HG03342 (cell line): ENCODE data around the gene DKK3.

Experiments used
- ATAC-seq: cut with Tn5 transposase; IDR thresholded peaks from one replicate; pipeline ENCODE4 v1.9.1; 2021; ENCODE audit warnings: mild to moderate bottlenecking, moderate library complexity; ENCODE audit not compliant: unreplicated experiment

Gene DKK3

GRCh38 chr11:11969380-11970215, 38.8 kb downstream of the DKK3 start:
- ATAC-seq: no peak

DNA sequence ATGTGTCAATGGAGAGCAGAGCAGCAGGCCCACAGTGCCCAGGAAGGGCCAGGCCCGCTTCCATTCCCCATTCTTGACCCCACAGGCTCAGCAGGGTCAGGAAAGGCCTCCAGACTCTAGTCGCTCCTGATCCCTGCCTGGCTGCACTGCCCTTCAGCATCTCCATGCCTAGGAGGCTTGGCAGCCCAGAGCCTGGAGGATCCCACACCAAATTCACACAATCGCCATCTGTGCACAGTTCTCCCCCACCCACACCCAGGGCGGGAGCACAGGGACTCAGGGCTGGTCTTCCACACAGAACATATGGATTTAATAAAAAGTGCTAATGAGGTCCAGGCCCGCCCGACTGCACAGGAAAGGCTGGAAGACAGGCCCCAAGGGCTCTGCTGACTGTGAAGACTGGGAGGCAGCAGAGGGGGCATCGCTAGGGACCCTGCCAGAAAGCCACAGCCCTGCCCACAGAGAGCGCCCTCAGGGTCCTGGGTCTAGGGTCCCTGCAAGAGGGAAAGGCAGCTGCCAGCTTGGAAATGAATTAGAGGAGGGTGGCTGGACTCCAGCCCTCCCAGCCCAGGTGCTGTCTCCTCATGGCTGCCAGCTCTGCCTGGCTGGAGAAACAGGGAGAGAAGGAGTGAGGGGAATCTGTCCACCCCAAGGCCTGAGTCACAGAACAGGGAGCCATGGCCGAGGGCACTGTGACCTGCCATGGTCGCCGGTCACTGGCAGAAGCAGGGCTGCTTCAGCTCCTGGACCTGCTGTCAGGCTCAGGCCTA, 39.7 kb downstream of the DKK3 start:
- ATAC-seq: no peak

DNA sequence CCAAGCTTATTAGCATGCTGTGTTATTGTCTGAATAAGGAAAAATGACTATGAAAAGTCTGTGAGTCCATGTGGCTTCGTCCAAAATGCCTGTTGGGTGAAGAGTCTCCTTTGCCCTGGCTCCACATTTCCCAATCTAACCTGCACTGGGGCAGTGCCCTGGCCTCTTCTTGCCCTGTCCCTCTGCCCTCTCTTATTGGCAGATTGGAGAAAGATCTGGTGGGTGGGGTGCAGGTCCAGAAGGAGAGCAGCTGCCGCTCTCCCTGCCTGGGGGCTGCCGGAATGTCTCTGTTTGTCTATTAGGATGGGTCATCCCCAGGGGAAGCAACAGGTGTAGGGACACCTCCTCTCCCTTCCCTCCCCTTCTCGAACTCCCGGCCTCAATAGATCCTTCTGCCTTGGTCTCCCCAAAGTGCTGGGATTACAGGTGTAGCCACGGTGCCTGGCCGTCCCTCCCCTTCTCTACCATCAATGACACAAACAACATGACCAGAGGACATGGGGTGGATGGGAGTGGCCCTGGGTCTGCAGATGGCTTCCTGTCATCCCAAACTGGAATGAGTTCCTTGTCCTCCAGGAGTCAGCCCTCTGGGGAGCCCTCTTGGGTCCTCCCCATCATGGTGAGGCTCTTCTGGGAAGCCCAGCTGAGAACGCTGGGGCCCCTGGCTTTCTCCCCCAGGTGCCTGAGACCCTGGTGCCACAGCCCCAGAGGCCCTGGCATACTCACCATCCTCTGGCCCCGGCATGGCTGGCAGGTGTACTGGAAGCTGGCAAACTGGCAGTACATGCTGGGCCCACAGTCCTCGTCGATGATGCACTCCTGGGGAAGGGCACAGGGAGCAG, 40.5 kb downstream of the DKK3 start:
- ATAC-seq: no peak

- ATAC-seq: peak; percentile 92
Observed at GRCh38 chr11:11966826-11967668, 41.4 kb downstream of the DKK3 start.

DNA sequence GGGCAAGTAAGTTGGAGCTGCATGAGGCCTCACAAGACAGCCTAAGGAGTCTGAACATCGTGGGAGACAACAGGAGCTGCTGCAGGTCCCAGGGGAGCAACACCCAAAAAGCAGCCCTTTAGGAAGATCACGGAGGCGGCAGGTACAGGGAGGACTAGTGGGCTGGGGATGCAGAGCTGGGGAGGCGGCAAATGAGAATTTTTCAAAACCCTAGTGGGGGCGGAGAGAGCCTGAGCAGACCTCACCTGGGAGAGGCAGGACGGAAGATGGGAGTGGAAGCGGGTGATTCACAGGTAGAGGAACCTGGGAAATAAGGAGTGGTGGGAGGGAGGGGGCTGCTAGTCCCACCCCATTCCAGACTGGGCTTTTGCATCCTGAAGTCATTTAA, 42.1 kb downstream of the DKK3 start:
- ATAC-seq: no peak

DNA sequence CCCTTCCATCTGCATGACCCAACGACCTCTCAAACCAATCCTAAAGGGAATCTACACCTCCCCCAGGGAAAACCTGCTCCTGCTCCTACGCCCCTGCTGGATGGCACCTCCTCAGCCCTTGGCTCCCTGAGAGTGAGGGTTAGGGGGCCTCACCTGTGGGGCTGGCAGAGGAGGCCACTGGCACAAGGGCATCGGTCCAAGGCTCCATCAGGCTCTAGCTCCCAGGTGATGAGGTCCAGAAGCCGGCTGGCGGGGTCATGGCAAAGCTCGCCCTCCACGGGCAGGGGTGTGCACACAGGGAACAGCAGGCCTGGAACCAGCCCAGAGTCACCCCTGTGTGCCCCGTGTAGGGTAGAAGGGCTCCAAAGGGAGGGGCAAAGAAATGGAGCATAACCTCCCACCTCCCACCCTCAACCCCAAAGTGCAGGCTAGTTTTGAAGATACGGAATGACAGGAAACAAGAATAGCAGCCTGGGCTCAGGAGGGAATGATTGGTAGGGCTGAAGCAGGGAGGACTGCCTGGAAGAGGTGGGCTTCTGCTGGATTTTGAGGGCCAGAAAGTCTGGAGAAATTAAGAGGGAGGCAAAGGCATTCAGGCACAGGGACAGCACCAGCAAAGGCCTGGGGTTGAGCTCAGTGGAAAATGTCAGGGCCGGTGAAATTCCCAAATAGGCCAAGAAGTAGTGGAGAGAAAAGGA, 42.6 kb downstream of the DKK3 start:
- no peak for ATAC-seq

- no peak for ATAC-seq
Observed at GRCh38 chr11:11965192-11965591, 43.2 kb downstream of the DKK3 start.

GRCh38 chr11:11964774-11965150, 43.7 kb downstream of the DKK3 start:
- no peak for ATAC-seq

DNA sequence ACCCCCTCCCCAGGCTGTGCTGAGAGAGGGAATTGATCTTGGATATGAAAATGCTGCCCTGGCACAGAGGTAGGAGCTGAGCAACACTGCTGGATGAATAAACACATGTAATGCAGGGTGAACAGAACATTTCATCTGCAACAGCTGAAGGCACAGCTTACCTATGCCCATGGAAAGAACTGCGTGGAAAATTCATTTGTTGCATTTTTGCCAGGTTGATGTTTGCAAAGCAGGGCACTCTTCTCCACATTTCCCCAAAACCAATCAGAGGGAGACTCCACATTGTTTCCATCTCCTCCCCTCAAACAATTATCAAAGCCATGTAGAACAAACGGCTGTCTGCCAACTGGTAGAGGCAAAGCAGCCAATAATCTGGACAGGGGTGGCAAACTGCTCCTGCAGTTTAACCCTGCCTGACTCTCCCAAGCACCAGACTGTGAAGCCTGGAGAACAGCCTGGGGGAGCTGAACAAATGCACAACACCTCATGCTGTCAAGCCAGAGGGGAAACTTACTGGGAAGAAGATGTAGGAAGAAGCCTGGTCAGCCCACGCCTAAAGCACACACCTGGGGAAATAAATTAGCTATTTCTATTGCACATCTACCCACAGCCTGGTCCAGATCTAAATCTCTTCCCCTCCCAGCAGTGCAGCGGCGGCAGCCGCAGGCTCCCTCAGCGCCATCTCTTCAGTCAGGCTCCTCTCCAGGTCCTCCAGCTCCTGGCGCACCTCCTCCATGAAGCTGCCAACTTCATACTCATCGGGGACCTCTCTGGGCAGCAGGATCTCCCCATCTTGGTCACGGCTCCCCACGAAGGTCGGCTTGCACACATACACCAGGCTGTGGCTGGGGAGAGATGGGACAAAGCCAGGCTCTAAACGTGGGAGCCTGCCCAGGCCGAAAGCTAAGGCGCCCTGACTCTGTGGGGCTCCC, 44.3 kb downstream of the DKK3 start:
- no peak for ATAC-seq

DNA sequence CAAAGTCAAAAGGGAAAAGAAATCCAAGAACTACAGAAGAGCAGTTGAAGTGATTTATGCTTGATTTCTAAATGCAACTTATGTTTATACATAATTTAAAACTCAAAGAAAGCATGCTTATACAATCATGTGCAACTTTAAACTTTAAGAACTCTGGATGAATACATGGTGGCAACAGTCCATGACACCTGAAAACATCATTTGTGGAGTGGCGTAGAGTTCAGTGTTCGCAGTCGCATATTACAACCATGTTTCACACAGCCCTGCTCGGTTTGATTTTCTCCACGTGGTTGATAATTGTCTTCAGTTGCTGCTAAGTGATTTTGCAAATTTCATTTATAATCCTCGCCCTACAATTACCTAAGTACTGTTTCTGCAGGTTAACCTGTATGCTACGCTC, 45.4 kb downstream of the DKK3 start:
- ATAC-seq: no peak

DNA sequence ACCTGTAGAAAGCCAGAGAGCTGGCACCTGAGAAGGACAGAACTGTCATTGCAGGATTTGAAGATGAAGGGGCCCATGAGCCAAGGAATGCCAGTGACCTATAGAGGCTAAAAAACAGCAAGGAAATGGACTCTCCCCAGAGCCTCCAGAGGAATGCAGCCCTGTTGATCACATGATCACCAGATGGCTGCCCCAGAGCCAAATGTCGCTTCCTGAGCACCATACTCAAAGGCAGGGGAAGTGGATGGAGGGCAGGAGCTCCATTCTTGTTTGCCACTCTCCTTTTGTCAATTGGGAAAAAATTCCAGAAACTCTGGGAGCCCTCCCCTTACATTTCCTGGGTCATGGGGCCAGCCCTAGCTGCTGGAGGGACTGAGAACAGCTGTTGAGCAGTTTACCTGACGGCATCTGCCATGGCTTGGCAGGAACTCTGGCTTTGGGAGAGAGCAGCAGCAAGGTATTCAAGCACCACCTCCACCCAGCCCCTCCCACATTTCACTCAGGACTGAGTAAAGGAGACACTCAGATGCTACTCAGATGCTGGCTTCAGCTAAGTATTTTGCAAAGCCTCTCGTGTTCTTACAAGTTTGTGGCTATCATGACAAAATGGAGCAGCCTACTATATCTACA, 46.9 kb downstream of the DKK3 start:
- no peak for ATAC-seq

GRCh38 chr11:11960687-11961086, 47.7 kb downstream of the DKK3 start:
- no peak for ATAC-seq

- no peak for ATAC-seq
Observed at GRCh38 chr11:11959601-11960000, 48.8 kb downstream of the DKK3 start.

- no peak for ATAC-seq
Observed at GRCh38 chr11:11958403-11959231, 49.8 kb downstream of the DKK3 start.

DNA sequence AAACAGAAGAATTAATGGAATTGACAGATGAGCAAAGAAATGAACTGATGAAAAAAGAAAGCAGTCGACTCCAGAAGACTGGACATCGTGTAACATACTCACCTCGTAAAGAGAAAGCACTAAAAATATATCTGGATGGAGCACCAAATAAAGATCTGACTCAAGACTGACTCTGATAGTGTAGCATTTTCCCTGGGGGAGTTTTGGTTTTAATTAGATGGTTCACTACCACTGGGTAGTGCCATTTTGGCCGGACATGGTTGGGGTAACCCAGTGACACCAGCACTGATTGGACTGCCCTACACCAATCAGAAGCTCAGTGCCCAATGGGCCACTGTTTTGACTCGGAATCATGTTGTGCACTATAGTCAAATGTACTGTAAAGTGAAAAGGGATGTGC, 52.4 kb downstream of the DKK3 start:
- ATAC-seq: no peak

GRCh38 chr11:11952036-11952435, 56.4 kb downstream of the DKK3 start:
- no peak for ATAC-seq

DNA sequence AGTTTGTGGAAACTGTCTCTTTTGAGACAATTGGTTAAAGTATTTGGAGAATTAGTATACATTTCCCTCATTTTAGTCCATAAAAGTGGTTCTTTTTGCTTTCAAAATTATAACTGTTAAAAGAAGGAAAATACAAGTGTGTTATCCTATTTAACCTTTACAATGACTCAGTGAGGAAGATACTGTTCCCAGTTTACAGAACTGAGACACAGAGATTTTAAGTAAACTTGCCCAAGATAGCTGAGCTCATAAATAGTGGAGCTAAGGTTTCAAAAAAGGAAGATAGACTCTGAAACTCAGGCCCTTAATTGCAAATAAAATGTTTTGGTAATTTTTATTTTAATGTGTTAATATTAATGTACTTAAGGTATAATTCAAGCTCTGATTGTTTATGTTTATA, 58.9 kb downstream of the DKK3 start:
- ATAC-seq: no peak
